OCI-LY1 (cell line): Measurements from ENCODE around the gene ARHGEF28.

Experiments used
- H2AFZ ChIP-seq: fragments of 200-600 bp; sonication (generic), shearing (Covaris generic); 2 replicates; pipeline ENCODE4 v1.6.0; 2014; ENCODE audit warnings: antibody characterized with exemption, mild to moderate bottlenecking, low read length
- H3F3A ChIP-seq: fragments of 200-600 bp; sonication (generic), shearing (Covaris generic); 2 replicates; pipeline ENCODE4 v1.6.0; 2014; ENCODE audit warnings: mild to moderate bottlenecking, antibody characterized with exemption, low read length, moderate library complexity; ENCODE audit not compliant: insufficient read depth
- H3K27ac ChIP-seq: fragments of 200-600 bp; sonication (generic); 2 replicates; pipeline ENCODE4 v1.5.1; 2014; ENCODE audit warnings: low read length, mixed run types, mild to moderate bottlenecking, low read depth; ENCODE audit not compliant: poor library complexity, severe bottlenecking
- H3K27me3 ChIP-seq: fragments of 200-600 bp; sonication (generic); 2 replicates; pipeline ENCODE4 v1.6.0; 2014; ENCODE audit warnings: antibody characterized with exemption, mild to moderate bottlenecking, low read length, moderate library complexity; ENCODE audit not compliant: insufficient read depth
- H3K36me3 ChIP-seq: fragments of 200-600 bp; sonication (generic); 2 replicates; pipeline ENCODE4 v1.6.1; 2014; ENCODE audit warnings: mild to moderate bottlenecking, antibody characterized with exemption, low read length, moderate library complexity, mixed read lengths; ENCODE audit not compliant: insufficient read depth
- H3K4me1 ChIP-seq: fragments of 200-600 bp; sonication (generic); 2 replicates; pipeline ENCODE4 v1.5.1; 2014; ENCODE audit warnings: mild to moderate bottlenecking, low read length, moderate library complexity; ENCODE audit not compliant: insufficient read depth, severe bottlenecking
- H3K4me2 ChIP-seq: fragments of 200-600 bp; sonication (generic), shearing (Covaris generic); 2 replicates; pipeline ENCODE4 v1.6.1; 2014; ENCODE audit warnings: low read length
- H3K4me3 ChIP-seq: fragments of 200-600 bp; sonication (generic); 2 replicates; pipeline ENCODE4 v1.5.1; 2014; ENCODE audit warnings: low read length, low read depth, mild to moderate bottlenecking, mixed read lengths; ENCODE audit not compliant: poor library complexity, severe bottlenecking
- H3K79me2 ChIP-seq: fragments of 200-600 bp; shearing (Covaris generic); 2 replicates; pipeline ENCODE4 v1.6.1; 2016; ENCODE audit warnings: mixed run types, low read length, mixed read lengths; ENCODE audit not compliant: insufficient read depth
- H3K9ac ChIP-seq: fragments of 200-600 bp; sonication (generic), shearing (Covaris generic); 2 replicates; pipeline ENCODE4 v1.6.1; 2014; ENCODE audit warnings: mild to moderate bottlenecking, low read length, mixed read lengths
- H3K9me2 ChIP-seq: fragments of 200-600 bp; sonication (generic), shearing (Covaris generic); 2 replicates; pipeline ENCODE4 v1.6.1; 2014; ENCODE audit warnings: low read depth, mild to moderate bottlenecking, low read length, mixed read lengths
- H3K9me3 ChIP-seq: fragments of 200-600 bp; shearing (Covaris generic); 2 replicates; pipeline ENCODE4 v1.6.1; 2014; ENCODE audit warnings: low read length, mixed read lengths
- H4K20me1 ChIP-seq: fragments of 200-600 bp; sonication (generic), shearing (Covaris generic); 2 replicates; pipeline ENCODE4 v1.6.0; 2016; ENCODE audit warnings: mild to moderate bottlenecking, low read length; ENCODE audit not compliant: insufficient read depth
- CTCF ChIP-seq: fragments of 200-600 bp; sonication (generic), shearing (Covaris generic); IDR thresholded peaks from 2 replicates; pipeline ENCODE4 v1.5.1; 2017; ENCODE audit warnings: mild to moderate bottlenecking, antibody characterized with exemption, low read length, moderate library complexity, mixed read lengths
- EZH2 ChIP-seq: fragments of 200-600 bp; sonication (generic), shearing (Covaris generic); IDR thresholded peaks from 2 replicates; pipeline ENCODE4 v1.8.0; 2017; ENCODE audit warnings: borderline replicate concordance, mixed run types, mild to moderate bottlenecking, antibody characterized with exemption, low read length, moderate library complexity, mixed read lengths

The ARHGEF28 gene

GRCh38 chr5:73739650-73740049 lies 113.7 kb downstream of the ARHGEF28 start:
- no peaks in the 10 kb centered on the region for H3K27me3 ChIP-seq
- no peaks in the 10 kb centered on the region for H3K9me3 ChIP-seq
- H3K79me2 ChIP-seq = no peaks in the 10 kb centered on the region
- H3K9me2 ChIP-seq = no peaks in the 10 kb centered on the region
- H3K27ac ChIP-seq = no peak overlapping the region
- H3K4me1 ChIP-seq = no peaks in the 10 kb centered on the region
- H3K4me3 ChIP-seq = no peak overlapping the region
- no peaks in the 10 kb centered on the region for H3F3A ChIP-seq
- H3K9ac ChIP-seq = no peak overlapping the region
- TF ChIP-seq CTCF (no peak), EZH2 (no peak)
- no peak overlapping the region for H3K4me2 ChIP-seq
- no peak overlapping the region for H2AFZ ChIP-seq
- no peaks in the 10 kb centered on the region for H3K36me3 ChIP-seq
- no peaks in the 10 kb centered on the region for H4K20me1 ChIP-seq

DNA sequence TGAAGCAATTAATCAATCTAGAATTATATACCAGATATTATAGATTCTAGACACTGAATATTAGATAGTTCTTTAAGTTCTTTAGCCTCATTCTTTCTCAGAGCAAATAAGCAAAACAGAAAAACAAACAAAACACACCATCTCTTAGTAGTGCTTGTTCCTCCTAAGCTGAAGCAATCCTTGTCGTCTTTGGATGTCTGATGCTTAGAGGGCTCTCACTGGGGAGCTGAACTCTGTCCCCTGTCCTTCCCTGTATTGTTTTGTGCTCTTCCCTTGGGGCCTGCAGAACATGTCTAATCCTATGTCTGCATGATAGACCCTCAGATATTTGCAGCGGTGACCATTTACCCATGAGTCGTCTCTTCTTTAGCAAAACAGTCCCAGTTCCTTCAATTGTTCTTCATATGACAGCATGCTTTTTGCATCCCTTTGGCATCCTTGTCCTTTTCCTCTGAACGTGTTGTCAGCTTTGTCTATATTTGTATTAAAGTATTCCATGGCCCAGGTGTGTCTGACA lies 114.3 kb downstream of the ARHGEF28 start:
- no peaks in the 10 kb centered on the region for H3K9me2 ChIP-seq
- no peak overlapping the region for H3K27ac ChIP-seq
- no peaks in the 10 kb centered on the region for H4K20me1 ChIP-seq
- no peaks in the 10 kb centered on the region for H3K9me3 ChIP-seq
- H3K79me2 ChIP-seq = no peaks in the 10 kb centered on the region
- no peaks in the 10 kb centered on the region for H3K36me3 ChIP-seq
- no peaks in the 10 kb centered on the region for H3F3A ChIP-seq
- no peaks in the 10 kb centered on the region for H3K27me3 ChIP-seq
- H2AFZ ChIP-seq = no peak overlapping the region
- TF ChIP-seq CTCF = no peak
- TF ChIP-seq EZH2 = no peak
- no peak overlapping the region for H3K9ac ChIP-seq
- no peak overlapping the region for H3K4me3 ChIP-seq
- no peaks in the 10 kb centered on the region for H3K4me1 ChIP-seq
- H3K4me2 ChIP-seq = no peak overlapping the region

GRCh38 chr5:73743161-73743560 lies 117.2 kb downstream of the ARHGEF28 start:
- Histone ChIP-seq H3K9ac (no peak overlapping the region), H2AFZ (no peak overlapping the region), H3K4me2 (no peak overlapping the region), H3K9me2 (no peaks in the 10 kb centered on the region), H3K36me3 (no peaks in the 10 kb centered on the region), H3K9me3 (no peaks in the 10 kb centered on the region), H3F3A (no peaks in the 10 kb centered on the region), H3K4me3 (no peak overlapping the region), H3K27ac (no peak overlapping the region), H3K27me3 (no peaks in the 10 kb centered on the region), H3K79me2 (no peaks in the 10 kb centered on the region), H4K20me1 (no peaks in the 10 kb centered on the region), H3K4me1 (no peaks in the 10 kb centered on the region)
- no peak for TF ChIP-seq EZH2
- TF ChIP-seq CTCF = no peak
